Brain microvascular endothelial cell (primary cell): Measurements from ENCODE around the gene MAGEA11.

Source experiments
- DNase-seq: peaks from one replicate; pipeline ENCODE4 v3.0.0-alpha.2; 2020
- H3K27ac ChIP-seq: fragments of 250-450 bp; sonication (Bioruptor Pico); 2 replicates; pipeline ENCODE4 v1.5.1; 2020; ENCODE audit warnings: mild to moderate bottlenecking, moderate library complexity
- H3K27me3 ChIP-seq: fragments of 250-450 bp; sonication (Bioruptor Pico); replicated peaks from 2 replicates; pipeline ENCODE4 v1.5.1; 2020; ENCODE audit warnings: mild to moderate bottlenecking
- H3K36me3 ChIP-seq: fragments of 250-450 bp; sonication (Bioruptor Pico); replicated peaks from 2 replicates; pipeline ENCODE4 v1.5.1; 2020; ENCODE audit warnings: mild to moderate bottlenecking
- H3K4me3 ChIP-seq: 2 replicates; pipeline ENCODE4 v1.5.1; 2011; ENCODE audit warnings: low read depth, mild to moderate bottlenecking, control low read depth, low read length, moderate library complexity
- in situ Hi-C: cut with HindIII; loops from 2 replicates; pipeline ENCODE4 v1.10.0; 2017; ENCODE audit warnings: low sequenced_read_pairs, low pct_ligation_motif_present
- TF ChIP-seq, protein P1 (sequence below): IDR thresholded peaks from 2 replicates; pipeline ENCODE4 v1.5.1; 2011; ENCODE audit warnings: low read depth, mild to moderate bottlenecking, moderate library complexity, low read length, control low read depth, inconsistent platforms; ENCODE audit errors: missing control alignments

The MAGEA11 gene

DNA sequence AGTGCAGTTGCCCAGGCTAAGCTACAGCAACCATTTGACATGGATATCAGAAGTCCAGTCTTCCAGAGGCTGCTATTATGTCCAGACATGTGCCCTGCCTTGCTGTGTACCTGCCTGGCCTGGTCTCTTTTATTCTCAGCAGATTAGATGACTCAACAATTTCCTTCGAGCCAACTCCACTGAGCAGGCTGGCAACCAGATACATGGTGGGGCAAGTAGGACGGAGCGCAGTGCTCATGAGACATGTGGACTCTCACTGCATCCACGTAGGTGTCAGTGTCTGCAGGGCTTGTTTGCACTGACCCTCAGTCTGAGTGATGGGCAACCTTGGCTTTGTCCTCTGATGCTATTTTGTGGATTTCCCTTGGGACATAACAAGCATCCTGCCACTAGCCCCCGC, 7.2 kb upstream of the MAGEA11 start:
- in situ Hi-C loops: no loop called here
- TF ChIP-seq, protein P1, sequence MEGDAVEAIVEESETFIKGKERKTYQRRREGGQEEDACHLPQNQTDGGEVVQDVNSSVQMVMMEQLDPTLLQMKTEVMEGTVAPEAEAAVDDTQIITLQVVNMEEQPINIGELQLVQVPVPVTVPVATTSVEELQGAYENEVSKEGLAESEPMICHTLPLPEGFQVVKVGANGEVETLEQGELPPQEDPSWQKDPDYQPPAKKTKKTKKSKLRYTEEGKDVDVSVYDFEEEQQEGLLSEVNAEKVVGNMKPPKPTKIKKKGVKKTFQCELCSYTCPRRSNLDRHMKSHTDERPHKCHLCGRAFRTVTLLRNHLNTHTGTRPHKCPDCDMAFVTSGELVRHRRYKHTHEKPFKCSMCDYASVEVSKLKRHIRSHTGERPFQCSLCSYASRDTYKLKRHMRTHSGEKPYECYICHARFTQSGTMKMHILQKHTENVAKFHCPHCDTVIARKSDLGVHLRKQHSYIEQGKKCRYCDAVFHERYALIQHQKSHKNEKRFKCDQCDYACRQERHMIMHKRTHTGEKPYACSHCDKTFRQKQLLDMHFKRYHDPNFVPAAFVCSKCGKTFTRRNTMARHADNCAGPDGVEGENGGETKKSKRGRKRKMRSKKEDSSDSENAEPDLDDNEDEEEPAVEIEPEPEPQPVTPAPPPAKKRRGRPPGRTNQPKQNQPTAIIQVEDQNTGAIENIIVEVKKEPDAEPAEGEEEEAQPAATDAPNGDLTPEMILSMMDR: no peak

DNA sequence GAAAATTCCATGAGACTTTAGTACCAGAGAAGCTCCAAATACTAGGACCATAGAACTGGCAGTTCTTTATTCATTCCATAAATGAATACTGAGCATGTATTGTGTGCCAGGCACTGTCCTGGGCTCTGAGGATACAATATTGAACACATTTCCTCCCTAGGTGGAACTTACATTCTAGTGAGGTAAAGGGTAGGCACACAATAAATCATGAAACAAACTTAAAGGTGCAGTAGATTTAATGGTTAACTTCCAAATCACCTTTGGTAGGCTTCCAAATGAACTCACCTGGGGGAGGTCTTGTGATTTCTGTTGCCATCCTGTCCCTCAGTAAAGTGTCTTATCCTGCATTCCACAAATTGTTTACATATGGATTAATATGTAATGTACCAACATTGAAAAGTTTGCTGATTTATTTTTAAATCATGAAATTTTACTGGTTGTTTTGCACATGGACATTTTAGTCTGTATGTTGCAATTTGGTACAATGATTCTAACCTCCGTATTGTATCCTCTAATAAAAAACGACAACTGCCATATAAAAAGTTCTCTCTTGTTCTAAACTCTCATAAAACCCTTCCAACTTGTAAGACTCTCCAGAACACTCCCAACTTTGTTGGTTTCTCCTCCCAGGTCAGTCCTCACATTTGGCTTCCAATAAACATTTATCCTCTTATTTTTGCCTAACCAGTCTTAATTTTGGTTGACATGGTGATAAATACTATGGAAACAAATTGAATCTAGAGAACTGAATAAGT, 4.5 kb upstream of the MAGEA11 start:
- Histone ChIP-seq H3K27ac (no peak overlapping the region), H3K4me3 (no peak overlapping the region), H3K27me3 (no peaks in the 10 kb centered on the region), H3K36me3 (no peaks in the 10 kb centered on the region)
- in situ Hi-C loops: no loop called here
- TF ChIP-seq, protein P1: no peak
- no peak for DNase-seq

More for the DNA sequence above, 7.2 kb upstream of the MAGEA11 start:
- no peak overlapping the region for H3K4me3 ChIP-seq
- DNase-seq: no peak
- no peak overlapping the region for H3K27ac ChIP-seq
- H3K27me3 ChIP-seq: no peaks in the 10 kb centered on the region
- H3K36me3 ChIP-seq: no peaks in the 10 kb centered on the region

DNA sequence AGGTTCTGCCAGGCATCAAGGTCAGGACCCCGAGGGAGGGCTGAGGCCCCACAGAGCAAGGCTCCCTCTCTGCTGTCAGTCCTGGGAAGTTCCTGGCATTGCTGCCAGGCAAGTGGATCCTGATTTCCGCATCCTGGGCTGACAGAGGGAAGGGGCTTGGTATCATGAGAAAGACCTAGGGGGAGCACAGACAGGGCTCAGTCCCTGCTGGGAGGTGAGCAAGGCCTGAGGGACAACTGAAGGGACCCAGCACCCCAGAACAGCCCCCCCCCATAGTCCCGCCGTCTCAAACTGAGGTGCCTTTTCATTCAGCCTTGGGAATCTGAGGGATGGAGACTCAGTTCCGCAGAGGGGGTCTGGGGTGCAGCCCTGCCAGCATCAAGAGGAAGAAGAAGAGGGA, 971 bp downstream of the MAGEA11 start:
- Histone ChIP-seq H3K27ac (no peak overlapping the region), H3K27me3 (no peaks in the 10 kb centered on the region), H3K4me3 (no peak overlapping the region), H3K36me3 (no peaks in the 10 kb centered on the region)
- TF ChIP-seq, protein P1: no peak
- in situ Hi-C loops: no loop called here
- no peak for DNase-seq

DNA sequence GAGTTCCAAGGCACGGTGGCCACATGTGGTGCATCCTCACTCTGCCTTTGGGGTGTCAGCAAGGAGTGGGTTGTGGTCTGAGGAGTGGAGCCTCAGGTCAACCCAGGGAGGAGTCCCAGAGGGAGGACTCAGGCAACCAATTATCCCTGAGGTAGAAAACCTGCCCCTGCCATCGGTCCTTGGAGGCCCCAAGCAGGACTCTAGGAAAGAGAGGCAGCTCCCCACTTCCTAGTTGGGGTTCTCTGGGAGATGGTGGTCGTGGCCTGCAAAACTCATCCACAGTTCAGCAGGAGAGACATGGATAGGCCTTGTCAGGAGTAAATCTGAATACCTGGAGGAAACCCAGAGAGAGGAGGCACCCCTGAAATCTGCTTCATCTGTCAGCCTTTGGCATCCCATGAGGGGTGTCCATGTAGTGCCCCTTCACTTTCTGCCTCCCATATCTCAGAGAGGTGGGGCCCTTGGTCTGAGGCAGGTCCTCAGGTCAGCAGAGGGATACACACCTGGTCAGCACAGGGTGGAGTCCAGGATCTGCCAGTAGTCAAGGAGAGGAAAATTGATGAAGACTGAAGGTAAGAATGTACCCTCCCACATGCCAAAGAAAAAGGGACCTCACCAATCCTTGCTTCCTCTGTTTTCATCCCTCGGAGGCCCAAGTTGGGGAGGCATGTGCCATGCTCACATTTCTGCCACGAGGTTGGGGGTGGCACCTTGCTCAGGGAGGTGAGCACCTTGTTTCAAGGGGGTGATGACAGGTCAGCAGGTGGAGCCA, 1.6 kb downstream of the MAGEA11 start:
- in situ Hi-C loops: no loop called here
- DNase-seq: no peak
- no peak overlapping the region for H3K27ac ChIP-seq
- no peak overlapping the region for H3K4me3 ChIP-seq
- no peaks in the 10 kb centered on the region for H3K27me3 ChIP-seq
- TF ChIP-seq, protein P1: no peak
- no peaks in the 10 kb centered on the region for H3K36me3 ChIP-seq

DNA sequence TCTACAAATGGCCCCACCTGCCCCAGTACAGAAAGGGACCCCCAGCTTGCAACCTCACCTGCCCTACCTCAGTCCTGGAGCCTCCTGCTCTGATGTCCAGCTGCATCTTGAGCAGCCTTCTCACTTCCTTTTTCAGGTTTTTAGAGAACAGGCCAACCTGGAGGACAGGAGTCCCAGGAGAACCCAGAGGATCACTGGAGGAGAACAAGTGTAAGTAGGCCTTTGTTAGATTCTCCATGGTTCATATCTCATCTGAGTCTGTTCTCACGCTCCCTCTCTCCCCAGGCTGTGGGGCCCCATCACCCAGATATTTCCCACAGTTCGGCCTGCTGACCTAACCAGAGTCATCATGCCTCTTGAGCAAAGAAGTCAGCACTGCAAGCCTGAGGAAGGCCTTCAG, 3.6 kb downstream of the MAGEA11 start:
- H3K36me3 ChIP-seq: no peaks in the 10 kb centered on the region
- in situ Hi-C loops: no loop called here
- TF ChIP-seq, protein P1: no peak
- no peak overlapping the region for H3K4me3 ChIP-seq
- H3K27ac ChIP-seq: no peak overlapping the region
- DNase-seq: no peak
- no peaks in the 10 kb centered on the region for H3K27me3 ChIP-seq
